HepG2 (cell line): ENCODE results near the gene INTS12. TPM values are rescaled to one million over a fixed set of nuclear protein-coding genes. Genes with fewer than 3 reads are reported as not detected.

ENCODE experiments used
- ETV5 ChIP-seq: IDR thresholded peaks from 2 replicates; pipeline ENCODE4 v1.6.1; 2018; ENCODE audit warnings: missing biosample characterization, missing genetic modification reagents, inconsistent platforms, borderline replicate concordance
- IKZF1 ChIP-seq: fragments of 450-650 bp; IDR thresholded peaks from 2 replicates; pipeline ENCODE4 v1.7.1; 2016
- IKZF4 ChIP-seq: sonication (generic); formaldehyde crosslinking; IDR thresholded peaks from 2 replicates; pipeline ENCODE4 v1.5.1; 2020; ENCODE audit warnings: borderline replicate concordance, mild to moderate bottlenecking, low read depth, missing genetic modification reagents; ENCODE audit errors: not compliant biosample characterization
- KDM1A ChIP-seq: IDR thresholded peaks from 2 replicates; pipeline ENCODE4 v1.6.1; 2016; ENCODE audit warnings: missing compliant biosample characterization
- KMT2A ChIP-seq: sonication (generic); formaldehyde crosslinking; IDR thresholded peaks from 2 replicates; pipeline ENCODE4 v1.4.0; 2020; ENCODE audit warnings: missing genetic modification reagents
- MEF2D ChIP-seq: sonication (generic); formaldehyde crosslinking; IDR thresholded peaks from 2 replicates; pipeline ENCODE4 v1.5.1; 2020; ENCODE audit warnings: mild to moderate bottlenecking, missing genetic modification reagents
- PTBP1 ChIP-seq: fragments of 200-400 bp; formaldehyde crosslinking; IDR thresholded peaks from 2 replicates; pipeline ENCODE4 v1.6.1; 2018; ENCODE audit warnings: low read length, low read depth; ENCODE audit not compliant: poor library complexity, severe bottlenecking
- SMAD9 ChIP-seq: sonication (generic); formaldehyde crosslinking; IDR thresholded peaks from 2 replicates; pipeline ENCODE4 v1.5.1; 2020; ENCODE audit warnings: mild to moderate bottlenecking, missing genetic modification reagents
- TMF1 ChIP-seq: sonication (generic); formaldehyde crosslinking; IDR thresholded peaks from 2 replicates; pipeline ENCODE4 v1.8.1; 2022; ENCODE audit warnings: low read depth, missing genetic modification reagents
- ZFX ChIP-seq: sonication (generic); formaldehyde crosslinking; IDR thresholded peaks from 2 replicates; pipeline ENCODE4 v1.4.0; 2020; ENCODE audit warnings: mild to moderate bottlenecking, low read depth, missing genetic modification reagents, moderate library complexity
- ZNF44 ChIP-seq: sonication (generic); formaldehyde crosslinking; IDR thresholded peaks from 2 replicates; pipeline ENCODE4 v1.5.1; 2020; ENCODE audit warnings: mild to moderate bottlenecking, missing genetic modification reagents
- ZNF543 ChIP-seq: sonication (generic); formaldehyde crosslinking; IDR thresholded peaks from 2 replicates; pipeline ENCODE4 v1.4.0; 2020; ENCODE audit warnings: mild to moderate bottlenecking, missing genetic modification reagents
- ZNF615 ChIP-seq: sonication (generic); formaldehyde crosslinking; IDR thresholded peaks from 2 replicates; pipeline ENCODE4 v1.5.0; 2020; ENCODE audit warnings: mild to moderate bottlenecking, missing genetic modification reagents, borderline replicate concordance
- ZNF674 ChIP-seq: sonication (generic); formaldehyde crosslinking; IDR thresholded peaks from 2 replicates; pipeline ENCODE4 v1.5.0; 2020; ENCODE audit warnings: low read depth, mild to moderate bottlenecking, missing genetic modification reagents
- polyA plus RNA-seq, 8 experiments: library from polyadenylated mRNA; depleted of rRNA in 3 of 8; stranded (reverse) in 7 of 8; unstranded in 1 of 8; fragments of >200 nt; fragmentation: Illumina TruSeq in 4 of 8; extraction: Trizol in 4 of 8; gene quantifications; 2 replicates each; pipeline versions ENCODE4 v1.2.1 to v1.2.3, GENCODE V29; 2011 to 2016; ENCODE audit warnings: low read depth in 4 of 8, missing spikeins in 1 of 8, mixed read lengths in 1 of 8; ENCODE audit not compliant: insufficient read depth in 1 of 8
- total RNA-seq, 5 experiments: library from RNA; depleted of rRNA; stranded (reverse); fragments of >200 nt; fragmentation: Illumina TruSeq; extraction: Trizol; gene quantifications; 2 replicates each; pipeline ENCODE4 v1.2.3, GENCODE V29; 2016; ENCODE audit warnings: low read depth in 1 of 5
- TF ChIP-seq, protein P1 (sequence below): sonication (generic); formaldehyde crosslinking; IDR thresholded peaks from 2 replicates; pipeline ENCODE4 v1.4.0; 2020; ENCODE audit warnings: missing genetic modification reagents
- TF ChIP-seq, protein P2 (sequence below): IDR thresholded peaks from 2 replicates; pipeline ENCODE4 v1.6.1; 2016; ENCODE audit warnings: missing genetic modification reagents, missing compliant biosample characterization
- TF ChIP-seq, protein P3 (sequence below): sonication (generic); formaldehyde crosslinking; IDR thresholded peaks from 2 replicates; pipeline ENCODE4 v1.5.0; 2020; ENCODE audit warnings: missing genetic modification reagents
- TF ChIP-seq, protein P4 (sequence below): sonication (generic); formaldehyde crosslinking; IDR thresholded peaks from 2 replicates; pipeline ENCODE4 v1.5.0; 2020; ENCODE audit warnings: missing genetic modification reagents, mild to moderate bottlenecking, borderline replicate concordance
- TF ChIP-seq, protein P5 (sequence below): sonication (generic); formaldehyde crosslinking; IDR thresholded peaks from 2 replicates; pipeline ENCODE4 v1.4.0; 2020; ENCODE audit warnings: missing genetic modification reagents, borderline replicate concordance

The INTS12 gene
- total and polyA plus RNA-seq, 2 of the 13 experiments (the other 11 are each of a cell fraction or from before 2014, with no cell fraction given) = 20.2 to 21.1 TPM

DNA sequence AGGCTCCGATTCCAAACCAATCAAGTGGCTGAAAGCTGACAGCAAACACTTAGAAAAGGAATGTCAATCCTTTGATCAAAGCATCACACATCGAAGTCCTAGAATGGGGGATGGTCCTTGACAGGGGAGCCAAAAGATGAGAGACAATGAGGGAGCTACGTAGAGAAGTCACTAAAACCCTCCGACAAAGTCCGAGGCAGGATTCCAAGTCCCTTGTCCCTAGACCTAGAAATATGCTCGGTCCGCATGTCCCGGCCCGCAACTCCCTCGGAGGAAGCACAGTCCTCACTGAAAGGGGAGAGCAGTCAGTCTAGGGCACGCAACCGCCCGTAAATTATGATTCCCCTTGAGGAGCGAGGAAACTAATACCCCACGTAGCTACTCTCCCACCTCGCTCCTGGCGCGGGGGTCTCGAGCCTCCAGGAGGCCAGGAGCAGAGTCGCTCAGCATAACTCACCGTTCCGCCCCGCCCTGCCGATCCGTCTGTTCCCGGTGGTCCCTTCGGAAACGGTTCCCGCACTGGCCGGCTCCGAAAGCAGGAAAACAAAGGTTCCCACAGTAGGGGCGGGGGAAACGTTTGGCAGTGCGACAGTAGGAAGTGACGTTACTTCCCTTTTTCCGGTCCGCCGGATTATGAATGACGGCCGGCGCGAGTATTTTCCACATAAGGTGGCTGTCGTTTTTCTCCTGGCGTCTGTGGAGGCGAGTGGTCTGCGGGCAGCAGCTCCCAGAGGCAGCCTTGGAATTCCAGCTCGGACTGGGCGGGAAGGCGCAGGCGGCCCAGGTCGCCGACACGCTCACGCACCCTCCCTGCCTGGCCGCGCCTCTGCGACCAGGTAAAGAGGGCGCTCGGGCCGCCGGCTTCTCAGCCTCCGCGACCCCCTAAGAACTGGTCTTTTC lies at the start of gene INTS12, which contains the start of gene GSTCD (continued):
- 0 out of 2 replicates have a peak, but pooled peaks have one; percentile 57 for TF ChIP-seq ZNF674 (CRISPR knock-in tag)
- TF ChIP-seq PTBP1 = peak; percentile 79
- TF ChIP-seq, protein P1, sequence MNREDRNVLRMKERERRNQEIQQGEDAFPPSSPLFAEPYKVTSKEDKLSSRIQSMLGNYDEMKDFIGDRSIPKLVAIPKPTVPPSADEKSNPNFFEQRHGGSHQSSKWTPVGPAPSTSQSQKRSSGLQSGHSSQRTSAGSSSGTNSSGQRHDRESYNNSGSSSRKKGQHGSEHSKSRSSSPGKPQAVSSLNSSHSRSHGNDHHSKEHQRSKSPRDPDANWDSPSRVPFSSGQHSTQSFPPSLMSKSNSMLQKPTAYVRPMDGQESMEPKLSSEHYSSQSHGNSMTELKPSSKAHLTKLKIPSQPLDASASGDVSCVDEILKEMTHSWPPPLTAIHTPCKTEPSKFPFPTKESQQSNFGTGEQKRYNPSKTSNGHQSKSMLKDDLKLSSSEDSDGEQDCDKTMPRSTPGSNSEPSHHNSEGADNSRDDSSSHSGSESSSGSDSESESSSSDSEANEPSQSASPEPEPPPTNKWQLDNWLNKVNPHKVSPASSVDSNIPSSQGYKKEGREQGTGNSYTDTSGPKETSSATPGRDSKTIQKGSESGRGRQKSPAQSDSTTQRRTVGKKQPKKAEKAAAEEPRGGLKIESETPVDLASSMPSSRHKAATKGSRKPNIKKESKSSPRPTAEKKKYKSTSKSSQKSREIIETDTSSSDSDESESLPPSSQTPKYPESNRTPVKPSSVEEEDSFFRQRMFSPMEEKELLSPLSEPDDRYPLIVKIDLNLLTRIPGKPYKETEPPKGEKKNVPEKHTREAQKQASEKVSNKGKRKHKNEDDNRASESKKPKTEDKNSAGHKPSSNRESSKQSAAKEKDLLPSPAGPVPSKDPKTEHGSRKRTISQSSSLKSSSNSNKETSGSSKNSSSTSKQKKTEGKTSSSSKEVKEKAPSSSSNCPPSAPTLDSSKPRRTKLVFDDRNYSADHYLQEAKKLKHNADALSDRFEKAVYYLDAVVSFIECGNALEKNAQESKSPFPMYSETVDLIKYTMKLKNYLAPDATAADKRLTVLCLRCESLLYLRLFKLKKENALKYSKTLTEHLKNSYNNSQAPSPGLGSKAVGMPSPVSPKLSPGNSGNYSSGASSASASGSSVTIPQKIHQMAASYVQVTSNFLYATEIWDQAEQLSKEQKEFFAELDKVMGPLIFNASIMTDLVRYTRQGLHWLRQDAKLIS (CRISPR knock-in tag) = no peak
- peak; percentile 28; the same call in 1 of the 2 replicates for TF ChIP-seq SMAD9
- TF ChIP-seq ZNF615 (CRISPR knock-in tag) = peak; percentile 89; the same call in 1 of the 2 replicates
- TF ChIP-seq ZNF44 = peak; percentile 88; the same call in 1 of the 2 replicates
- no peak for TF ChIP-seq IKZF1
- TF ChIP-seq ZNF543 (CRISPR knock-in tag) = peak; percentile 97
- peak; percentile 84 for TF ChIP-seq IKZF4 (CRISPR knock-in tag)
- TF ChIP-seq, protein P2, sequence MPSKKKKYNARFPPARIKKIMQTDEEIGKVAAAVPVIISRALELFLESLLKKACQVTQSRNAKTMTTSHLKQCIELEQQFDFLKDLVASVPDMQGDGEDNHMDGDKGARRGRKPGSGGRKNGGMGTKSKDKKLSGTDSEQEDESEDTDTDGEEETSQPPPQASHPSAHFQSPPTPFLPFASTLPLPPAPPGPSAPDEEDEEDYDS (CRISPR knock-in tag) = peak; percentile 77
- TF ChIP-seq, protein P3, sequence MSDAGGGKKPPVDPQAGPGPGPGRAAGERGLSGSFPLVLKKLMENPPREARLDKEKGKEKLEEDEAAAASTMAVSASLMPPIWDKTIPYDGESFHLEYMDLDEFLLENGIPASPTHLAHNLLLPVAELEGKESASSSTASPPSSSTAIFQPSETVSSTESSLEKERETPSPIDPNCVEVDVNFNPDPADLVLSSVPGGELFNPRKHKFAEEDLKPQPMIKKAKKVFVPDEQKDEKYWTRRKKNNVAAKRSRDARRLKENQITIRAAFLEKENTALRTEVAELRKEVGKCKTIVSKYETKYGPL (CRISPR knock-in tag) = no peak; the same call in 1 of the 2 replicates
- TF ChIP-seq MEF2D = peak; percentile 83
- peak; percentile 73 for TF ChIP-seq ETV5
- TF ChIP-seq, protein P4, sequence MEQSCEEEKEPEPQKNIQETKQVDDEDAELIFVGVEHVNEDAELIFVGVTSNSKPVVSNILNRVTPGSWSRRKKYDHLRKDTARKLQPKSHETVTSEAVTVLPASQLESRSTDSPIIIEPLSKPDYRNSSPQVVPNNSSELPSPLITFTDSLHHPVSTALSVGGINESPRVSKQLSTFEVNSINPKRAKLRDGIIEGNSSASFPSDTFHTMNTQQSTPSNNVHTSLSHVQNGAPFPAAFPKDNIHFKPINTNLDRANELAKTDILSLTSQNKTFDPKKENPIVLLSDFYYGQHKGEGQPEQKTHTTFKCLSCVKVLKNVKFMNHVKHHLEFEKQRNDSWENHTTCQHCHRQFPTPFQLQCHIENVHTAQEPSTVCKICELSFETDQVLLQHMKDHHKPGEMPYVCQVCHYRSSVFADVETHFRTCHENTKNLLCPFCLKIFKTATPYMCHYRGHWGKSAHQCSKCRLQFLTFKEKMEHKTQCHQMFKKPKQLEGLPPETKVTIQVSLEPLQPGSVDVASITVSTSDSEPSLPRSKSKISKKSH (CRISPR knock-in tag) = peak; percentile 99
- TF ChIP-seq, protein P5, sequence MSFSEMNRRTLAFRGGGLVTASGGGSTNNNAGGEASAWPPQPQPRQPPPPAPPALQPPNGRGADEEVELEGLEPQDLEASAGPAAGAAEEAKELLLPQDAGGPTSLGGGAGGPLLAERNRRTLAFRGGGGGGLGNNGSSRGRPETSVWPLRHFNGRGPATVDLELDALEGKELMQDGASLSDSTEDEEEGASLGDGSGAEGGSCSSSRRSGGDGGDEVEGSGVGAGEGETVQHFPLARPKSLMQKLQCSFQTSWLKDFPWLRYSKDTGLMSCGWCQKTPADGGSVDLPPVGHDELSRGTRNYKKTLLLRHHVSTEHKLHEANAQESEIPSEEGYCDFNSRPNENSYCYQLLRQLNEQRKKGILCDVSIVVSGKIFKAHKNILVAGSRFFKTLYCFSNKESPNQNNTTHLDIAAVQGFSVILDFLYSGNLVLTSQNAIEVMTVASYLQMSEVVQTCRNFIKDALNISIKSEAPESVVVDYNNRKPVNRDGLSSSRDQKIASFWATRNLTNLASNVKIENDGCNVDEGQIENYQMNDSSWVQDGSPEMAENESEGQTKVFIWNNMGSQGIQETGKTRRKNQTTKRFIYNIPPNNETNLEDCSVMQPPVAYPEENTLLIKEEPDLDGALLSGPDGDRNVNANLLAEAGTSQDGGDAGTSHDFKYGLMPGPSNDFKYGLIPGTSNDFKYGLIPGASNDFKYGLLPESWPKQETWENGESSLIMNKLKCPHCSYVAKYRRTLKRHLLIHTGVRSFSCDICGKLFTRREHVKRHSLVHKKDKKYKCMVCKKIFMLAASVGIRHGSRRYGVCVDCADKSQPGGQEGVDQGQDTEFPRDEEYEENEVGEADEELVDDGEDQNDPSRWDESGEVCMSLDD (CRISPR knock-in tag) = no peak
- peak; percentile 100 for TF ChIP-seq KMT2A
- peak; percentile 89 for TF ChIP-seq TMF1
- peak; percentile 93 for TF ChIP-seq ZFX (CRISPR knock-in tag)
- peak; percentile 67; the same call in 1 of the 2 replicates for TF ChIP-seq KDM1A (CRISPR knock-in tag)
